ENCODE measurements around the gene CFAP251.
A peak's percentile ranks its signal among the peaks of the same experiment; 100 is the strongest.

CFAP251 gene

GRCh38 chr12:121989276-121990113 is 71.1 kb downstream of the CFAP251 start (continued):
- TF ChIP-seq ZNF335 (tag by site-specific recombination; conservative IDR thresholded peaks at IDR 0.05) (no peak), ZEB2 (tag by site-specific recombination; IDR thresholded peaks at IDR 0.05) (peak; percentile 75), ZFHX2 (tag by site-specific recombination; conservative IDR thresholded peaks at IDR 0.05) (0 out of 2 replicates have a peak, but pooled peaks have one; percentile 34), ZNF747 (tag by site-specific recombination; IDR thresholded peaks at IDR 0.05) (no peak), ZNF623 (tag by site-specific recombination; IDR thresholded peaks at IDR 0.05) (no peak), ZNF138 (tag by site-specific recombination; IDR thresholded peaks at IDR 0.05; ENCODE audit: borderline replicate concordance) (no peak), ZNF645 (tag by site-specific recombination; IDR thresholded peaks at IDR 0.05) (no peak), TCF7L2 (IDR thresholded peaks at IDR 0.05; ENCODE audit: borderline replicate concordance, low read depth, low read length) (peak; percentile 81; the same call in 1 of the 2 replicates), KLF9 (tag by site-specific recombination; IDR thresholded peaks at IDR 0.05; ENCODE audit: low read depth) (peak; percentile 34; the same call in 1 of the 2 replicates), ZBTB8A (tag by site-specific recombination; IDR thresholded peaks at IDR 0.05) (peak; percentile 68), ZSCAN16 (tag by site-specific recombination; IDR thresholded peaks at IDR 0.05) (0 out of 2 replicates have a peak, but pooled peaks have one; percentile 8), HOXD13 (CRISPR knock-in tag; IDR thresholded peaks at IDR 0.05; ENCODE audit: borderline replicate concordance) (no peak), ZNF366 (tag by site-specific recombination; conservative IDR thresholded peaks at IDR 0.05) (no peak), KLF17 (tag by site-specific recombination; IDR thresholded peaks at IDR 0.05) (no peak), ZNF544 (tag by site-specific recombination; IDR thresholded peaks at IDR 0.05) (no peak), GLIS1 (tag by site-specific recombination; IDR thresholded peaks at IDR 0.05) (peak; percentile 73), ZNF2 (tag by site-specific recombination; IDR thresholded peaks at IDR 0.05) (no peak), KLF10 (tag by site-specific recombination; IDR thresholded peaks at IDR 0.05) (peak; percentile 76), GLIS2 (tag by site-specific recombination; IDR thresholded peaks at IDR 0.05) (peak; percentile 55; the same call in 1 of the 2 replicates), FEZF1 (tag by site-specific recombination; IDR thresholded peaks at IDR 0.05) (peak; percentile 82), ZNF624 (tag by site-specific recombination; IDR thresholded peaks at IDR 0.05) (no peak), ZNF473 (tag by site-specific recombination; IDR thresholded peaks at IDR 0.05) (no peak), ZBTB17 (tag by site-specific recombination; IDR thresholded peaks at IDR 0.05) (peak; percentile 52; the same call in 1 of the 2 replicates), ZSCAN18 (tag by site-specific recombination; IDR thresholded peaks at IDR 0.05) (no peak), ZNF449 (tag by site-specific recombination; IDR thresholded peaks at IDR 0.05) (0 out of 2 replicates have a peak, but pooled peaks have one; percentile 20), ZNF677 (tag by site-specific recombination; IDR thresholded peaks at IDR 0.05) (no peak), ZSCAN23 (tag by site-specific recombination; IDR thresholded peaks at IDR 0.05) (no peak)
- TF ChIP-seq, protein P1, sequence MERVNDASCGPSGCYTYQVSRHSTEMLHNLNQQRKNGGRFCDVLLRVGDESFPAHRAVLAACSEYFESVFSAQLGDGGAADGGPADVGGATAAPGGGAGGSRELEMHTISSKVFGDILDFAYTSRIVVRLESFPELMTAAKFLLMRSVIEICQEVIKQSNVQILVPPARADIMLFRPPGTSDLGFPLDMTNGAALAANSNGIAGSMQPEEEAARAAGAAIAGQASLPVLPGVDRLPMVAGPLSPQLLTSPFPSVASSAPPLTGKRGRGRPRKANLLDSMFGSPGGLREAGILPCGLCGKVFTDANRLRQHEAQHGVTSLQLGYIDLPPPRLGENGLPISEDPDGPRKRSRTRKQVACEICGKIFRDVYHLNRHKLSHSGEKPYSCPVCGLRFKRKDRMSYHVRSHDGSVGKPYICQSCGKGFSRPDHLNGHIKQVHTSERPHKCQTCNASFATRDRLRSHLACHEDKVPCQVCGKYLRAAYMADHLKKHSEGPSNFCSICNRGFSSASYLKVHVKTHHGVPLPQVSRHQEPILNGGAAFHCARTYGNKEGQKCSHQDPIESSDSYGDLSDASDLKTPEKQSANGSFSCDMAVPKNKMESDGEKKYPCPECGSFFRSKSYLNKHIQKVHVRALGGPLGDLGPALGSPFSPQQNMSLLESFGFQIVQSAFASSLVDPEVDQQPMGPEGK (tag by site-specific recombination; IDR thresholded peaks at IDR 0.05) = peak; percentile 57
- TF ChIP-seq, protein P2, sequence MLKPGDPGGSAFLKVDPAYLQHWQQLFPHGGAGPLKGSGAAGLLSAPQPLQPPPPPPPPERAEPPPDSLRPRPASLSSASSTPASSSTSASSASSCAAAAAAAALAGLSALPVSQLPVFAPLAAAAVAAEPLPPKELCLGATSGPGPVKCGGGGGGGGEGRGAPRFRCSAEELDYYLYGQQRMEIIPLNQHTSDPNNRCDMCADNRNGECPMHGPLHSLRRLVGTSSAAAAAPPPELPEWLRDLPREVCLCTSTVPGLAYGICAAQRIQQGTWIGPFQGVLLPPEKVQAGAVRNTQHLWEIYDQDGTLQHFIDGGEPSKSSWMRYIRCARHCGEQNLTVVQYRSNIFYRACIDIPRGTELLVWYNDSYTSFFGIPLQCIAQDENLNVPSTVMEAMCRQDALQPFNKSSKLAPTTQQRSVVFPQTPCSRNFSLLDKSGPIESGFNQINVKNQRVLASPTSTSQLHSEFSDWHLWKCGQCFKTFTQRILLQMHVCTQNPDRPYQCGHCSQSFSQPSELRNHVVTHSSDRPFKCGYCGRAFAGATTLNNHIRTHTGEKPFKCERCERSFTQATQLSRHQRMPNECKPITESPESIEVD (tag by site-specific recombination; IDR thresholded peaks at IDR 0.05) = peak; percentile 91
- TF ChIP-seq, protein P3, sequence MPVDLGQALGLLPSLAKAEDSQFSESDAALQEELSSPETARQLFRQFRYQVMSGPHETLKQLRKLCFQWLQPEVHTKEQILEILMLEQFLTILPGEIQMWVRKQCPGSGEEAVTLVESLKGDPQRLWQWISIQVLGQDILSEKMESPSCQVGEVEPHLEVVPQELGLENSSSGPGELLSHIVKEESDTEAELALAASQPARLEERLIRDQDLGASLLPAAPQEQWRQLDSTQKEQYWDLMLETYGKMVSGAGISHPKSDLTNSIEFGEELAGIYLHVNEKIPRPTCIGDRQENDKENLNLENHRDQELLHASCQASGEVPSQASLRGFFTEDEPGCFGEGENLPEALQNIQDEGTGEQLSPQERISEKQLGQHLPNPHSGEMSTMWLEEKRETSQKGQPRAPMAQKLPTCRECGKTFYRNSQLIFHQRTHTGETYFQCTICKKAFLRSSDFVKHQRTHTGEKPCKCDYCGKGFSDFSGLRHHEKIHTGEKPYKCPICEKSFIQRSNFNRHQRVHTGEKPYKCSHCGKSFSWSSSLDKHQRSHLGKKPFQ (tag by site-specific recombination; IDR thresholded peaks at IDR 0.05) = peak; percentile 71; the same call in 1 of the 2 replicates
